Stimulated activated naive CD8-positive, alpha-beta T cell treated with anti-CD3 and anti-CD28 coated beads, Interleukin-15, amount 100 ng/mL, for 72 hours (primary cell): ENCODE measurements around the gene RRAGD.

Source experiments
- ATAC-seq: fragments of 150-1000 bp; cut with Tn5 transposase; 2 replicates; pipeline ENCODE4 v1.10.0; 2021; ENCODE audit warnings: mild to moderate bottlenecking, moderate library complexity
- DNase-seq, 2 donors: peaks; one replicate each; pipeline ENCODE4 v3.0.0; 2021 to 2022
- H3K27ac Mint-ChIP-seq, 2 donors: one replicate each; pipeline ENCODE4 v1.8.0; 2022; ENCODE audit warnings: mild to moderate bottlenecking in 2 of 2, mixed read lengths in 2 of 2, moderate library complexity in 2 of 2
- H3K27me3 Mint-ChIP-seq: one replicate; pipeline ENCODE4 v1.8.0; 2022; ENCODE audit warnings: mixed read lengths
- H3K4me1 Mint-ChIP-seq: one replicate; pipeline ENCODE4 v1.8.0; 2022; ENCODE audit warnings: mild to moderate bottlenecking, mixed read lengths
- H3K4me3 Mint-ChIP-seq, 2 donors: one replicate each; pipeline ENCODE4 v1.8.0; 2022; ENCODE audit warnings: mild to moderate bottlenecking in 2 of 2, mixed read lengths in 2 of 2, moderate library complexity in 1 of 2
- H3K9me3 Mint-ChIP-seq, 2 donors: one replicate each; pipeline ENCODE4 v1.8.0; 2022; ENCODE audit warnings: mixed read lengths in 2 of 2

The RRAGD gene

DNA sequence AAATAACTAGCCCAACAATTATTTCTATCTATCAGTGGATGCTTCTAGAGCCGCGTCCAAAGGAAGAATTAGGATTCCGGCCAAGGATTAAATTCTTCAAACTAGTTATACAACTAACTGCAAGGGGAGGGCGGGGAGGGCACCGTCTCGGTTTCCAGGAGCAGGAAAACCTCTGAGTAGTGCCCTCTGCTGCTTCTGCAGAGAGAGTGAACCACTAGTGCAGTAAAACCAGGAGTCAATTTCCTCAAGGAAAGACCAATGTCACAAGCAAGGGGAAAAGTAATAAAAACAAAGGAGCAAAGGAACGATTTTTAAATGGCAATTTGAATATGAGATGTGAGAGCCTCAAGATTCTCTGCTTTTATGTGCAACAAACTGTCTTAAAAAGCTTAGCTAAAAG lies 43.1 kb downstream of the RRAGD start:
- Mint-ChIP-seq H3K4me3 (no peak overlapping the region), H3K27ac (no peak overlapping the region), H3K4me1 (peaks cover 26% of the 10 kb centered on the region), H3K27me3 (no peaks in the 10 kb centered on the region), H3K9me3 (no peaks in the 10 kb centered on the region)
- DNase-seq, result no peak
- ATAC-seq, result no peak

DNA sequence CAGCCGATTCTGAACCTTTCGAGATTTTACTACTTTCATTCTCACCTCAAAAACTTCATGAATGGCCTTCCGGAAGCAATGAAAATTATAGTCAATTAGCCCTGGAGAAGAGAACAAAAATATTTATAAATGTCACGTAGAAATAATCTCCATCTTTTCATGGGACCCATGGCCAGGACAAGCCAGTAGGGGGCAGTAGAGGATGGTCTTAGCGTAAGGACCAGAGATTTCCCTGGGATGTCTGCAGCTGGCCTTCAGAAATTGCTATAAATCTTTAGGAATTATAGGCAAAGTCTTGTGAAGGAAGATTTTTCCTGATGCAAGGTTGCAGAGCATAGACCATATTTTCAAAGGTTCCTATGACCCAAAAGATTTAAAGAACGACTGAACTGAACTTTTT lies 44.0 kb downstream of the RRAGD start:
- Mint-ChIP-seq H3K27me3 (no peaks in the 10 kb centered on the region), H3K9me3 (no peaks in the 10 kb centered on the region), H3K27ac (no peak overlapping the region), H3K4me1 (peaks cover 26% of the 10 kb centered on the region), H3K4me3 (no peak overlapping the region)
- DNase-seq (peak; percentile 44 to 48), ATAC-seq (no peak)

DNA sequence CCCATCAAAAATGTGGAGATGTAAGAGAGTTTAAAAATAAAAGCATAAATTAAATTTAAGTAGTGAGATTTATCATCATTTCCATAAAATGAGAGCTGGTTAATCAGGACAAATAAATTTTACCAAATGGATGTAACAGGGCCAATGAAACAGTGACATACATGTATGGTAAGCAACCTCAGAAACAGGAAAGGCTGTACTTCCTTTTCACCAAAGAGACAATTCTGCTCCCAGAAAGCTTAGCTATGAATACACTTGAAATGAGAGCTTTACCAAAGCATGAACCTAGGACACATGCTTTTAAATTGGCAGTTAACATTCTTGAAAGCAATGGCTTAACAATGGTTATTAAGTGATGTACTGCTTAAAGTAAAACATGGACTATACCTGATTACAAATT lies 47.5 kb downstream of the RRAGD start:
- DNase-seq, result no peak
- ATAC-seq, result no peak
- no peak overlapping the region for H3K27ac Mint-ChIP-seq
- H3K27me3 Mint-ChIP-seq, result no peaks in the 10 kb centered on the region
- peaks cover 31% of the 10 kb centered on the region for H3K4me1 Mint-ChIP-seq
- no peak overlapping the region for H3K4me3 Mint-ChIP-seq
- no peaks in the 10 kb centered on the region for H3K9me3 Mint-ChIP-seq

DNA sequence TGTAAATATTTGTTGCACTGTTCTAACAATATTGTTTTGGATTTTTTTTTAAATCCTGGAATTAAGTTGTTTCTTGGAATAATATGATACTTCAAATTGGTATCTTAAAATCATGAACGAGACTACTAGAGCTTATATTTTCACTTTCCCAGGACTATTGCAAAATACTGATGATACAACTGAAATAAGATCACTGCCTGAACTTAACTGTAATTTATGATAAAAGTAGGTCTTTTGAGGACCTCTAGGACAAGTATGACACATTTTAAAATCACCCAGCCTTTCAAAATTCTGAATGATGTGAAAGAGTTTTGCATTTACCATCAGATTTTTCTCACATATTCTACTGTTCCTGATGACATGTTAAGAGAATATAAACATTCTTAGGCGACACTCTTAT lies 50.9 kb downstream of the RRAGD start:
- H3K4me3 Mint-ChIP-seq, result no peak overlapping the region
- H3K27me3 Mint-ChIP-seq, result no peaks in the 10 kb centered on the region
- H3K9me3 Mint-ChIP-seq, result no peaks in the 10 kb centered on the region
- no peak overlapping the region for H3K27ac Mint-ChIP-seq
- no peak for DNase-seq
- peaks cover 53% of the 10 kb centered on the region for H3K4me1 Mint-ChIP-seq
- ATAC-seq, result no peak

DNA sequence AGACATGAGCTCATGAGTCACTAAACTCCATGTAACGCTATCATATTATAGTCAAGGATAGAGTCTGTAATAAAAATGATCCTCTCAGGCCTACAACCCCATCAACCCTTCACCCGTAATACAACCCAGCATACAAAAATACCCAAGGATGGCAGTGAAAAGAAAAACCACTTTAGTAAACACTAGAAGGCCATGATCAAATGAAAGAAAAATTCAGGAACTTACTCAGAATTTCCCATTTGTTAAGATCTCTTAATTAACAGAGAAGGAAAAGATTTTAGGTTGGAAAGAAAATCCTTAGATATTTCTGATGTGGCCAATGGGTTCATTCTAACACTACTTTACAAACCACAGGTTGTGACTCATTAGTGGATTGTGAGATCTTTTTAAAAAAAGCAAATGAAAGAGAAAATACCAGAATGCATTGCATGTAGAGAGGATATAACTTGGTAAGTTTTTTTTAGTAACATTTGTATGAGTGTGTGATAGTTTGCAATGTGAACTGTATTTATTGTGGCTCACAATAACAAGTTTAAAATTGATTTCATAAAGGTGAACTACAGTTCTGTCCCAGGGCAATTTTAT lies 51.6 kb downstream of the RRAGD start:
- Mint-ChIP-seq H3K4me1 (peaks cover 52% of the 10 kb centered on the region), H3K9me3 (no peaks in the 10 kb centered on the region), H3K4me3 (peak overlapping the region; percentile 0 to 58), H3K27me3 (no peaks in the 10 kb centered on the region), H3K27ac (no peak overlapping the region)
- ATAC-seq (peak; percentile 88), DNase-seq (no peak)

DNA sequence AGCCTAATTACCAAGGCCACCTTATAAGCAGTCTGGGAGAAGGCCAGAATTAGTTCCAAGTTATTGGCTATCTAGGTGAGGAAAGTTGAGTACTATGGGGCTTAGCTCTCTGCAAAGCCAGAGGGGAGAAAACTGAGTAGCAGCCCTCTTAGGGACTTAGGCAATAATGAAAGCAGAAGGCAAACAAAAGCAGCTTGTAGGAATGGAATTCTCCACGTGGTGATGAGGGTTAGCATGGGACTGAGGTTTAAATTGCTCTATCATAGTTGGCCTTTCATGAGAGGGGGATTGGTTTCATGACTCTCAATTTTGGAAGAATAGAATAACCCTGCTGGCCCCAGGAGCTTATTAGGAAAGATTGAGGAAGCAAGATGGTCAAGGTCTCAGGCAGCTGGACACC lies 52.5 kb downstream of the RRAGD start:
- DNase-seq, result no peak
- Mint-ChIP-seq H3K4me3 (no peak overlapping the region), H3K27ac (no peak overlapping the region), H3K27me3 (no peaks in the 10 kb centered on the region), H3K4me1 (peaks cover 55% of the 10 kb centered on the region), H3K9me3 (no peaks in the 10 kb centered on the region)
- ATAC-seq, result no peak

DNA sequence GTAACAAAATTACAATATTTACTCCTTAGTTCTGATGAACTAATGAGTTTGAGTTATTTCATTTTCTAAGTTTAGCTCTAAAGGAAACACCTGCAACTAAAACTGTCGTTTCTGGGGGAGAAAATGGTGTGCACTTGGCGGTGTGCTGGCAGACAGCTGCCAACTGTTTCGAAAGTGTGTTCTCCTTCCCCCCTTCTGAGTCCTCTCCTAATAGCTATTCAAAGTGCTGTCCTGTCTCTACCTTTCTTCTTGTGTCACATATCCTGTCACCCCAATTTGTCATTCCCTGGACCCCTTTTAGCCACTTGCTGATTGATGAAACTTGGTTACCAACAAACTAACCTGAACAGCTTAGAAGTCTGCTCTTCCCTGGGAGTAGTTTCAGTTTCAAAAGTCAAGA lies 54.7 kb downstream of the RRAGD start:
- H3K4me1 Mint-ChIP-seq, result peaks cover 64% of the 10 kb centered on the region
- DNase-seq (no peak), ATAC-seq (no peak)
- no peaks in the 10 kb centered on the region for H3K27me3 Mint-ChIP-seq
- H3K9me3 Mint-ChIP-seq, result no peaks in the 10 kb centered on the region
- peak overlapping the region; percentile 36 to 96 for H3K27ac Mint-ChIP-seq
- peak overlapping the region; percentile 77 to 95 for H3K4me3 Mint-ChIP-seq

DNA sequence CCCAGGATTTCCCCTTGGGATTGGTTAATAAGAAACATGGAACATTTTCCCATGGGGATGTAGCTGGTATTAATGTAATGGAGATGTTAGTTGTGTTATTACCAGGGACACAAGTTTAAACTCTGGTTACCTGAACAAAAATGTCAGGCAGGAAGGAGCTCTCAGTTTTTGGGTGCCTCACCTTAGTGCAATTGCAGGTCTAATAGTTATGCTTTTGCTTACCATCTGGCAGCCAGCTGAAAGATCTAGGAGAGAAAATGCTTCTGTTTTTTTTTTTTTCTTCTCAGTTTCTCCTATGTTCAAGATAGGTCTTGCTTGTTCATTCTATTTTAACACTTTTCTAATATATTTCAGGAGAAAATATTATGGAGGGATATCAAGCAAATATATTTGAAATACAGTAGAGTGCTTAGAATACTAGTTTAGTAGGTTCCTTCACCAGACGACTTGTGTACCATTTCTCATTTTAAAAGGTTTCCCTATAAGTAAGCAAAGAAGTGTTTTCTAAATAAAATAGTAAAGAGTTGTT lies 55.4 kb downstream of the RRAGD start:
- H3K4me1 Mint-ChIP-seq, result peaks cover 64% of the 10 kb centered on the region
- DNase-seq (no peak), ATAC-seq (no peak)
- H3K27me3 Mint-ChIP-seq, result no peaks in the 10 kb centered on the region
- H3K27ac Mint-ChIP-seq, result peak overlapping the region in 1 of 2 donors; percentile 33
- peak overlapping the region; percentile 77 to 95 for H3K4me3 Mint-ChIP-seq
- H3K9me3 Mint-ChIP-seq, result no peaks in the 10 kb centered on the region

DNA sequence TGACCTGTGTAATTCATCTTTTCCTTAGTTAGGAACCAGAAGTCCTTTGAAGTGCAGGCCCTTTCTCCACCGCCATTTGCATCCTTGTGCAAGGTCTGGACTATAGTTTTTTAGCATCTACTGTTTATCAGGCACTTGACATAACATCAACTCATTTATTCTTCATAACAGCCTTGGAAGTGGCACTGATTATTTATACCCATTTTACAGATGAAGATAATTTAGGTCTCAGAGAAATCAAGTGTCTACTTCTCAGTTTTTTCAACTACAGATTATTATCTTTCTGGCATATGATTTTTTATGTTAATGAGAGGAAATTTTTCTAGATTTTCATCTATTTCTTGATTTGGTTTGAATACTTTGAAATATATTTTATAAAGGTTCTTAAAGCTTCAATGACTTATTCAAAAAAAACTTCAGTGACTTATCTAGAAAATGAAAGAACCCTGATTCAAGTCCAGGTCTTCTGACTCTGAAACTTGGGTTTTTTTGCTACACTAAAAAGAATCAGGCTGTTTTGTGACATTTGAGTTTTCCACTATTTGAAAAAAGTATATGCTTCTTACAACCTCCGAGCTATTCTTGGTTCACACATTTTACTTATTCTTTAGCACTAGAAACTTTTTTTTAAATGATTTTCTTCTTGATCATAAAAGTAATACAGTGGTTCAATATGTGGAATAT lies 56.4 kb downstream of the RRAGD start:
- no peak overlapping the region for H3K27ac Mint-ChIP-seq
- peaks cover 67% of the 10 kb centered on the region for H3K4me1 Mint-ChIP-seq
- H3K27me3 Mint-ChIP-seq, result no peaks in the 10 kb centered on the region
- no peaks in the 10 kb centered on the region for H3K9me3 Mint-ChIP-seq
- H3K4me3 Mint-ChIP-seq, result no peak overlapping the region
- DNase-seq (no peak), ATAC-seq (no peak)

DNA sequence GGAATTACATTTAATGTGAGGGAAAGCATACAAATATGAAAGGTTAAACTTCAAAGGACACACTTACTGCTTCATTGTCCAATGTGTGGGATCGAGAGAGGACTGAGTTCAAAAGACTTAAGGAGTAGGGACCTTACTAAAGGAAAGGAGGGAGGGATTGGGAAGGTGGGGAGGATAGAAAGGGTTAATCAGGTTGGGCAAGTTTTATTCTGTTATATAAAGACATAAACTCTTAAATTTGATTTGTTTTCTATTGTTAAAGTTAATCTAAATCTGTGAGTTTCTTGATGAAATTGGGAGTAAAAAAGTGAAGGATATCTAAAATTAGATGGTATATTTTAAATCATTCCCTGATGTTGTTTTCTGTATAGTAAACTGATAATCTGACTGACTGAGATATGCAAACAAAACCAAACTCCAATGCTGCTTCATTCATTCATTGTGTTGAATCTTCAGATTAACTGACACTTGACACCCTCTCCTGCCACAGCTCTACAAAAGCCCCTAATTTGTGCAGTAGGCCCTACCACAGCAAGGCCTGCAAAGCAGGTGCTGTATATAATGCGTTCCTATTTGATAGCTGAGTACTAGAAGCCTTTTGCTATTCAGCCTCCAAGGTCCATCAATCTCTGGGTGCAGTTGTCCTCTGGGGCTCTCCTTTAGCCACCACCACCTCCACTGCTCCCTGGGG lies 58.2 kb downstream of the RRAGD start:
- H3K27ac Mint-ChIP-seq, result peak overlapping the region; percentile 94 to 96
- DNase-seq (no peak), ATAC-seq (no peak)
- peak overlapping the region; percentile 94 to 98 for H3K4me3 Mint-ChIP-seq
- peaks cover 72% of the 10 kb centered on the region for H3K4me1 Mint-ChIP-seq
- H3K9me3 Mint-ChIP-seq, result peaks cover 0 to 4% of the 10 kb centered on the region in 2 donors
- no peaks in the 10 kb centered on the region for H3K27me3 Mint-ChIP-seq

DNA sequence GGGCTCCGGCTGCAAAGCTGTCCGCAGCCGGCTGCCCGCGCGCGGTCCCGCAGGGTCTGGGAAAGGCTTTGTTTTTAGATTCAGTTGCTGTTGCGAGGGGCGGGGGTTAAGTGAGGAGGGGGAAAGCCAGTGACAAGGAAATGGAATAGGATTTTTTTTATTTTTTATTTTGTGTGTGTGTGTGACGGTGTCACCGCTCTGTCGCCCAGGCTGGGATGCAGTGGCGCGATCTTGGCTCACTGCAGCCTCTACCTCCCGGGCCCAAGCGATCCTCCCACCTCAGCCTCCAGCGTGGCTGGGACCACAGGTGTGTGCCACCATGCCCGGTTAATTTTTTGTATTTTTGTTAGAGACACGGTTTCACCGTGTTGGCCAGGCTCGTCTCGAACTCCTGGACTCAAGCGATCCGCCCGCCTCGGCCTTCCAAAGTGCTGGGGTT lies 58.9 kb downstream of the RRAGD start:
- peaks cover 0 to 4% of the 10 kb centered on the region in 2 donors for H3K9me3 Mint-ChIP-seq
- H3K4me3 Mint-ChIP-seq, result peak overlapping the region; percentile 94 to 98
- peaks cover 77% of the 10 kb centered on the region for H3K4me1 Mint-ChIP-seq
- DNase-seq, result no peak
- peak overlapping the region; percentile 94 to 96 for H3K27ac Mint-ChIP-seq
- no peaks in the 10 kb centered on the region for H3K27me3 Mint-ChIP-seq
- peak; percentile 43 for ATAC-seq

DNA sequence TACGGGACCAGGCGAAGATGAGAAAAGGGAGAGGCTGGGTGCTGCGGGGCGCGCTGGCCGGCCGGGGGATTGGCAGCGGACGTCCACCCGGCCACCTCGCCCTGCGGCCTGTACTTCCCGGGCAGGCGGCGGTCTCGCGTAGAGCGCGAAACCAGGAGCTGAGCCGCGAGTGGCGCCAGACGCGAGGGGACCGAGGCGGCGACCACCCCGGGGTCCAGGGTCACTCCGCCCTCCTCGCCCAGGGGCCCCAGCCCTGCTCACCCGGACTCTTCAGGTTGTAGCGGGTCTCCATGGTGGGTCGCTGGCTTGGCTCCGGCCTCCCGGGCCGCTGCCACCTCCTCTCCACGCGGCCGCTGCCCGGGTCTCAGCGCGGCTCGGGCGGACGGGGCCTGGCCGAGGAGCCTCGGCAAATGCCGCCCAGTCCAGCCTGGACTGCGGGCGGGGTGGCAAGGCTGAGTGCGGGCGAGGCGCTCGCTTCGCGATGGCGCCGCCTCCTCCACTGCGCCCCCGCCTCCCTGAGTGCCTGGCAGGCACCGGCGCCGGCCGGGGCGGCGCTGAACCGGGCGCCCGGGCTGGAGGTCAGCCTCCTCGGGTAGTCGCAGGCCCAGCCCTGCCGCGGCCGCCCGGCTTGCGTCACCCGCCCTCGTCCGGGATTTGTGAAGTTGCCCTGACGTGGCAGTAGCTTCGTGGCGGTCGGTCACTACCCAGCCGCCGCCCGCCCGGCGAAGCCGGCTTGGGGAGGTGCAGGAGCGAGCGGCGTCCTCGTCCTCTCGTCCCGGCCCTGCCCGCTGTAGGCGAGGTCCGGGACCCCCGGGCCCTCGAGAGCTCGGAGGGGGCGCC lies 59.6 kb downstream of the RRAGD start, which contains the start of gene UBE2J1:
Gene UBE2J1, minus strand, starts transcription at position 445 of the 840 bp plus-strand sequence. Its CDS starts 153 bp downstream, at position 292.
- peaks cover 73% of the 10 kb centered on the region for H3K4me1 Mint-ChIP-seq
- peak within 1 kb of the TSS; percentile 94 to 98 for H3K4me3 Mint-ChIP-seq

DNA sequence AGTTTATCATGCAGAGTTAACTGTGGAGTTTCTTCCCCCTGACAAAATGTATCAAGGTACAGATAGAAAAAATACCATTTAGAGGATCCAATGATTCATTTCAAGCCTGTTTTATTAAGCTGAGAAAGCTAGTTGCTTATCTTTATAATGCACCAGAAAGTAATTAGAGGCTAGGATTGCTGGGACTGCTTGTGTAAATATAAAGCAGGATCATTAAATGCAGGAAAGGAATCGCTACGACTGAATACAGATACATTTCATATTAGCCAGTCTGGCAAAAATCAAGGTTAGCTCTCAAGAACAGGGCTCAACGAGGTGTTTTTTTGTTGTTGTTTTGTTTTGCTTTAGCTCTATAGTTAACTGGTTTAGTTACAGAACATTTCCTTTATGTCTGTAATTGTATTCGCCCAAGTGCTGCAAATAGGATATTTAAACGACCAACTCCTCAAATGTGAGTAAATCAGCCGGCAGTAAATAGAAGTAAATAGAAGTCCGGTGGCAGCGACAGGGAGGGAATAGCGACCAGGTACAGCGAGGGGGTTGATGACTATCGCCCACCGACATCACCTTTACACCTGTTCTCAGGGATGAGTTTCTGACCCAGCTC lies 60.3 kb downstream of the RRAGD start:
- DNase-seq, result no peak
- H3K4me3 Mint-ChIP-seq, result peak overlapping the region; percentile 94 to 98
- ATAC-seq, result no peak
- H3K27ac Mint-ChIP-seq, result peak overlapping the region; percentile 97 to 99
- H3K9me3 Mint-ChIP-seq, result peaks cover 0 to 4% of the 10 kb centered on the region in 2 donors
- H3K4me1 Mint-ChIP-seq, result peaks cover 66% of the 10 kb centered on the region
- no peaks in the 10 kb centered on the region for H3K27me3 Mint-ChIP-seq

More for the DNA sequence above, 59.6 kb downstream of the RRAGD start, which contains the start of gene UBE2J1:
- H3K9me3 Mint-ChIP-seq, result peaks cover 0 to 4% of the 10 kb centered on the region in 2 donors
- DNase-seq (peak; percentile 80 to 81), ATAC-seq (peak; percentile 87)
- no peaks in the 10 kb centered on the region for H3K27me3 Mint-ChIP-seq
- peak within 1 kb of the TSS; percentile 97 to 99 for H3K27ac Mint-ChIP-seq

DNA sequence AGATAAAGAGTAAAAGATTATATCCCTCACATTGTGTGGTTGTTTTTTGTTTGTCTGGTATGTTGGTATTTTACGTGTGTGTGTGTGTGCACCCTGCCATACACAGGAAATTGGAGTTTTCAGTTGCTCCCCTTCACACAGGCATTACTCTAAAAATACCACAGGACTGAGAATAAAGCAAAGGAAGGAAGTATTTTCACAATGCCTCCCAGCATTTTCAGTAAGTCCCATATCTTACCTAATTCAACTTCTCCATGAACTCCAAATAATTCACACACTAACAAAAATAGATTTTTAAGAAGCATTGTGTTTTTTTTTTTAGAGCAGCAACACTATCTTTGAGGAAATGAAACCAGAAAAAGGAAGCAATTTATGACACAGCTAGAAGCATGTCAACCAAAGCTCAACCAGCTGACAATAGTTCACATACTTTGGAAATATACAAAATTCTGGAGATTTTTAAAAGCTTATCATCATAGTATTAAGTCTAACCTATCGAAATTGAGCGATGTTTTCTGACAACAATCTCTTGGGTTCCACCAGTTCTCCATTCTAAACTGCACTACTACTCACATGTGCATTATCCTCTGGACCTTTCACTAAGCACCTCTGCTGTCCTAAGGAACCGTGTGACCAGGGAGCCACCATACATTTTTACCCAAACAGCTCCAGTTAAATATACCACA lies 61.6 kb downstream of the RRAGD start:
- ATAC-seq, result no peak

More for the DNA sequence above, 61.6 kb downstream of the RRAGD start:
- DNase-seq, result no peak
- Mint-ChIP-seq H3K27ac (no peak overlapping the region), H3K9me3 (peaks cover 0 to 4% of the 10 kb centered on the region in 2 donors), H3K4me3 (peak overlapping the region; percentile 94 to 98), H3K4me1 (peaks cover 58% of the 10 kb centered on the region), H3K27me3 (no peaks in the 10 kb centered on the region)
